CD4-positive, alpha-beta T cell treated with Interferon gamma for 1 hour (primary cell): ENCODE measurements around the gene RSPH9.
"Not testable (repeated sequence)": the region's sequence is repeated elsewhere in the genome, so short reads cannot be mapped to it uniquely, and the experiment has no call there.

Source experiments
- DNase-seq: peaks from one replicate; pipeline ENCODE4 v3.0.0-alpha.2; 2020

Gene RSPH9

DNA sequence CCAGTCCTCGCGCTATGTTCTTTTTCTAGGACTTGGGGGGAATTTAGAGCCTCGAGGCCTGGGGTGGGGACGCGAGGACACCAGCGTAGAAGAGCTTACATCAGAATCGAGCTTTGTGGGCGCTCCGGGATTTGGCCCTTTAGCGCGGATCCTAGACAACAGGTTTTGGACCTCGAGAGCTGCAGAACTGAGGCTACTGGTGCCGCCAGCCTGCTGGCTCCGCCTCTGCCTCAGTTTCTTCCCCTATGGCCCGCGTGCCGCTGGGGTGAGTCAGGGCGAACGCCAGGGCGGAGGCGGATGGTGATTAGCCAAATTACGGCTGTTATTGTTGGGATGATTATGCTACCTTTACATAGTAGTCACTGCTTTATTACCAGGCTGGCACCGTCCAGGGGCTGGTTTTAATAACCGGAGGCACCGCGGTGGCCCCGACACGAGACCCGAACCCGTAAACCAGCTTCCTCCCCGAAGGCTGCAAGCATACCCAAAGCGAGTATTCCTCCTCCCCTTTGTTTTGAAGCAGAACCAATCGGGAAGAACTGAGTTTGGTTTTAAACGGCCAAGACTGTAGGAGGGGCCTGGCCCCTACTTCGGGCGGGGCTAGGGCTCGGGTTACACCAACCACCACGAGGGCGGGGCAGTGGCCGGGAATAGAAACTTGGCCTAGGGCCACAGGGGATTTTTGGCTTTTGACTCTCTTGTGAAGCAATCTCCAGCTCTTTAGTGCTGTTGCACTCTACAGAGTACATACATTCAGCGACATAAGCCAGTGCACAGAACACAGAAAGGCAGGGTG lies 15.1 kb upstream of the RSPH9 start:
- peak; percentile 92 for DNase-seq

DNA sequence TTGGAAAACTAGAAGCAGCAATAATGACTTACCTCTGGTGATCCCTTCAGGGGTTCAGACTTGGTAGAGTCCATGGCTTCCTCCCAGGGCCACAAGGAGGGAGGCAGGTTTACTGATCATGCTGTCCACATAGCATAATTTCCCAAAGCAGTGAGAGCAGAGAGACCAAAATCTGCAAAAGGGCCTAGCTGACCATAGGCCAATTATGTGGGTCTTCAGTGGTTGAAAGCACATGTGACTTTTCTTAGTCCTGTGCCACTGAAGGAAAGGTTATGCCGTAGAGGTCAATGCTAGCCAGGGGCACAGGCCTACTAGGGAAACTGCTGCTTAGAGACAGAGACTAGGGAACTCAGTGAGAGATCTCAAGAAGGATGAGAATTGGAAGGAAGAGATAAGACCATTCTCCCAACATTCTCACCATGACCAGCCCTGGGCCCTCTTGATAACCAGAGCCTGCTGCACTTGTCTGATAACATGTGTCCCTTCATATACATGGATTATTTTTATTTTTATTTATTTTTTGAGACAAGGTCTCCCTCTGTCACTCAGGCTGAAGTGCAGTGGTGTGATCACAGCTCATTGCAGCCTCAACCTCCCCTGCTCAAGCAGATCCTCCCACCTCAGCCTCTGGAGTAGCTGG lies 13.7 kb upstream of the RSPH9 start:
- no peak for DNase-seq

DNA sequence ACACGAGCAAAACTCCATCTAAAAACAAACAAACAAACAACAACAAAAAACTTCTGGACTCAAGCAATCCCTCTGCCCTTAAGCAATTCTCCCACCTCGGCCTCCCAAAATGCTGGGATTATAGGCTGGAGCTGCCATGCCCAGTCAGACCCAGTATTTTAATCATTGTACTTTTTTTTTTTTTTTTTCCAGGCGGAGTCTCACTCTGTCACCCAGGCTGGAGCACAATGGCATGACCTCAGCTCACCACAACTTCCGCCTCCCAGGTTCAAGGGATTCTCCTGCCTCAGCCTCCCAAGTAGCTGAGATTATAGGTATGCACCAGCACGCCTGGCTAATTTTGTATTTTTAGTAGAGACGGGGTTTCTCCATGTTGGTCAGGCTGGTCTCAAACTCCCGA lies 11.8 kb upstream of the RSPH9 start:
- DNase-seq: not testable (repeated sequence)

DNA sequence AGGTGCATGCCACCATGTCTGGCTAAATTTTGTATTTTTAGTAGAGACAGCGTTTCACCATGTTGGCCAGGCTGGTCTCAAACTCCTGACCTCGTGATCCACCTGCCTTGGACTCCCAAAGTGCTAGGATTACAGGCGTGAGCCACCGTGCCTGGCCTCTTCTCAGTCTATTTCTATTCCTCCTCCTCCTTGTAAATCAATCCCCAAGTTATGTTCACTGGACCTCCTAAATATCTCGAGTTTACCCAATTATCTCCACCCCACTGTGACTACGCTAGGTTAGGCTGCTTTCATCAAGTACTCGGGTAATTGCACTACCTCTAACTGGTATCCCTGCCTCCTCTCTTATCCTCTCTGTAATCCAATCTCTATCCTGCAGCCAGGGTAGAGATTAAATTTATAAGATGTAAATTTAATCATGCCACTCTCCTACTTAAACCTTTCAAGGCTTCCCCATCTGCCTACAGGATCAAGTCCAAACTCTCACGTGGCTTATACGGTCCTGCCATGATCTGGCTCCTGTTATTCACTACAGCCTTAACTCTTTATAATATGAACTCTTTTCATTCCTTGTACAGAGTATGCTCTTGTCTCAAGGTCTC lies 10.0 kb upstream of the RSPH9 start:
- DNase-seq: no peak

DNA sequence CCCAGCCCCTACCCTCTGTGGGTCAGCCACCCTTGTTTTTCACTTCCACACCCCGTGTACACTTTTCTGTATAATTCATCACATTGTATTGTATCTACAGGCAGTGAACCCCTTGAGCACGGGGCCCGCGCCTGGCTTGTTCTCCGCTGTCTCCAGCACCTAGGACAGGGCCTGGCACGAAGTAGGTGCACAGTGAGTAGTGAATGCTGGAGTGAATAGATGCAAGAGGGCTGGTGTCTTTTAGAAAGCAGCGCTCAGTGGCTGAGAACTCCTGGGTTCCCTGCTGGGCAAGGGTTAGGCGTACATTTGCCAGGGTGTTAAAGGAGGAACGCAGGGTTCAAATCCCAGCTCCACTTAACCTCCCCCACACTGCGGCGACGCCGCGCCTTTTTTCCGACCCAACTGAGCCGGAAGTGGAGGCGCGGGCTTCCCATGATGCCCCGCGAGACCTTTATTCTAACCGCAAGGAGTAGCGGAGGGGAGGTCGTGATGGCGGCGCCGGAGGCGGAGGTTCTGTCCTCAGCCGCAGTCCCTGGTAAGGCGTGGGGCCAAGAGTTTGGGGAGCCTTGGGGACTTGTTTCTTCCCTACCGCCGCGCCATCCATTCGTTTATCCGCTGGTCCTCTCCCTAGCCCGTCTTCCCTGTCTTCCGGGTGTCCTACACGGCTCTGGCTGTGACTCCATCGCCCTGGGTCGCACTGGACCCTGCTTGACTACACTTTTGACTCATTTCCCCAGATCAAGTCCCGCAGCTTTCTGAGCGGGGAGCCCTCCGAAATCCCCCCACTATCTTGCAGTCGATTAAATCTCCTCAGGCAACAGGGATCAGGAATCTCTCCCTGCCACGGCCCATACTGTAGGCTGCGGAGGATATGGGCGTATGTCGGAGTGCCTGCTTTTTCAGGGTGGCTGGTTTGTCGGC lies 9.2 kb upstream of the RSPH9 start, which contains the start of gene MAD2L1BP:
Gene MAD2L1BP, plus strand, starts transcription at position 454 of the 921 bp plus-strand sequence. Its CDS starts 36 bp downstream, at position 490.
- DNase-seq: peak; percentile 73

DNA sequence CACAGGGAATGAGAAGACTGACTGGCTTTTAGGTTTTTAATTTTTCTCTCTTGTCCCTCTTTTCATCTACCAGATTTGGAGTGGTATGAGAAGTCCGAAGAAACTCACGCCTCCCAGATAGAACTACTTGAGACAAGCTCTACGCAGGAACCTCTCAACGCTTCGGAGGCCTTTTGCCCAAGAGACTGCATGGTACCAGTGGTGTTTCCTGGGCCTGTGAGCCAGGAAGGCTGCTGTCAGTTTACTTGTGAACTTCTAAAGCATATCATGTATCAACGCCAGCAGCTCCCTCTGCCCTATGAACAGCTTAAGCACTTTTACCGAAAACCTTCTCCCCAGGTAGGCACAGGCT lies 8.6 kb upstream of the RSPH9 start:
- DNase-seq: no peak

DNA sequence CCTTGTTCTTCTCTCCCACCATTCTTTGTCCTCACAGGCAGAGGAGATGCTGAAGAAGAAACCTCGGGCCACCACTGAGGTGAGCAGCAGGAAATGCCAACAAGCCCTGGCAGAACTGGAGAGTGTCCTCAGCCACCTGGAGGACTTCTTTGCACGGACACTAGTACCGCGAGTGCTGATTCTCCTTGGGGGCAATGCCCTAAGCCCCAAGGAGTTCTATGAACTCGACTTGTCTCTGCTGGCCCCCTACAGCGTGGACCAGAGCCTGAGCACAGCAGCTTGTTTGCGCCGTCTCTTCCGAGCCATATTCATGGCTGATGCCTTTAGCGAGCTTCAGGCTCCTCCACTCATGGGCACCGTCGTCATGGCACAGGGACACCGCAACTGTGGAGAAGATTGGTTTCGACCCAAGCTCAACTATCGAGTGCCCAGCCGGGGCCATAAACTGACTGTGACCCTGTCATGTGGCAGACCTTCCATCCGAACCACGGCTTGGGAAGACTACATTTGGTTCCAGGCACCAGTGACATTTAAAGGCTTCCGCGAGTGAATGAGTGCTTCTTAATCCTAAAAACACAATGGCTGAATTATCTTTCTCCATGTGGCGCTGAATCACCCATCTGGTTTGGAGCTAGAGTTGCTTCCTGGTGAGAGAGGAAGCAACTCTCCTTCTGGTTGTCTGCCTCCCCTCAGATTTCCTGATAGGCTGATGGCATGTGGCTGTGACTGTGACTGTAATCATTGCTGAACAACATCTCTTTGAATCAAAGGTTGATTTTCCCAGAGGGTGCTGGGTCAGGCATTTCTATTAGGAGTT lies 4.6 kb upstream of the RSPH9 start:
- no peak for DNase-seq

DNA sequence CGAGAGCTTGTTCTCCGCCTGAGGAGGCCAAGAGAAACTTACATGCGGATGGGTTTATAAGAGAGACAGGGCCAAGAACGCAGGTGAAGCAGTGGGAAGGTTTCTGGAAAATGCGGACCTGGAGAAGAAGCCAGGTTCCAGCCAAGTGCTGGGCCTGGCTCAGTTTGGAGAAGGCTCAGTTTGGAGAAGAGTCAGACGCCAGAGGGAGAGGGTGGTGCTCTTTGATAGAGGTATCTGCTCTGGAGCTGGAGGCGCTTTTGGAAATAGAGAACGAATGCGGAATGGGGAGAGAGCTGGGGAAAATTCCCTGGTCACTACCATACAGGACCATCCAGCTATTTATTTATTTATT lies 753 bp downstream of the RSPH9 start:
- DNase-seq: no peak

DNA sequence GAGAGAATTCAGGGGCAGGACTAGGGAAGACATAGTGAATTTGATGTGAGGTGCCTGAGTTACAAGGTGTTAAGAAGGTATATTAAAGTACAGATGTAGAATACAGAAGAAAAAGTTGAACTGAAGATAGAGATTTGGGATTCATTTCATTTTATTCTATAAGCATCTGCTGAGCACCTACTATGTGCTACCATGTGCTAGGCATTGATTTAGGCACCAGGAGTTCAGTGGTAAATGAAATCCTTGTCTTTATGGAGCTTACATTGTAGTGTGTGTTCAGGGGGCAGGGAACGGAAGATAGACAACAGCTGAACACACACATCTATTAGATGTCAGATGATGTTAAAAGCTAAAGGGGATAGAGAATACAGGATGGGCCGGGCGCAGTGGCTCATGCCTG lies 2.8 kb downstream of the RSPH9 start:
- no peak for DNase-seq

DNA sequence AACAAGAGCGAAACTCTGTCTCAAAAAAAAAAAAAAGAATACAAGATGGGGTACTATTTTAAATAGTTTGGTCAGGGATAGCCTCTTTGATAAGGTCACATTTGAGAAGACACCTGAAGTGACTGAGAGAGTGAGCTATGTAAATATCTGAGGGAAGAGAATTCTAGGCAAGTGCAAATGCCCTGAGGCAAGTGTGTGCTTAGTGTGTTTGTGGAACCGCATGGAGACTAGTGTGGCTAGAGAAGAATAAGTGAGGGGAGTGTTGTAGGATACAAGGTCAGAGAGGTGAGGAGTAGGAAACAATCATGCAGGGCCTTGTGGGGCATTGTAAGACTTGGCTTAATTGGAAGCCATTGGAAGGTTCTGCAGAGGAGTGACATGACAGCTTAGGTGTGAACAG lies 3.4 kb downstream of the RSPH9 start:
- no peak for DNase-seq

DNA sequence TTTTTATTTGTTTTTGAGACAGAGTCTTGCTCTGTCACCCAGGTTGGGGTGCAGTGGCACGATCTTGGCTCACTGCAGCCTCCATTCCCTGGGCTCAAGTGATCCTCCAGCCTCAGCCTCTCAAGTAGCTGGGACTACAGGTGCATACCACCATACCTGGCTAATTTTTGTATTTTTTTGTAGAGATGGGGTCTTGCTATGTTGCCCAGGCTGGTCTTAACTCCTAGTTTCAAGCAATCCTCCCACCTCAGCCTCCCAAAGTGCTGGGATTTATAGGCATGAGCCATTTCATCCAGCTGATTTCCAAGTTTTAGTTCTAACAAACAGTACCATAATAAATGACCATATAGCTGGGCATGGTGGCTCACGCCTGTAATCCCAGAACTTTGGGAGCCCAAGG lies 8.0 kb downstream of the RSPH9 start:
- not testable (repeated sequence) for DNase-seq

DNA sequence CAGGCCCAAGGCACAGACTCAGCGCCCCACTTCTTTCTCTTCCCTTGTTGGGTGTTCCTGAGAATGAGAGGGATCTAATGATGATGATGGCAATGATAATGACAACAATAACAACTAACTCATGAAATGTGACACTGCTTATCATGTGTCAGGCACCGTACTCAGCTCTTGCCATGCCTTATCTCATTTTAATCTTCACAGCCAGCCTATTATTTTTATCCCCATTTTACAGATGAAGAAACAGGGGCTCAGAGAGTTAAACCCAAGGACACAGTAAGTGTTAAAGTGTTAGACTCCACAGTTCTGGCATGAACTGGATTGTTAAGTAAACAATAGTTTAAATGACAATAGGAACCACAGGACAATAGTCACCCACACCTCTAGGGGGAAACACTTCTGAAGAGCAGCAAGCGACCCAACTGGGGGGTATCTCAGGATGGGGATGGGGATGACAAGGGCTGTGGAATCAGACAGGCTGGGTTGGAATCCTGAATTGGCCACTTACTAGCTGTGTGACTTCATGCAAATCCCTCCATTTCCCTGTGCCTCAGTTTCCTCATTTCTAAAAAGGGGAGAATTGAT lies 12.5 kb downstream of the RSPH9 start:
- DNase-seq: no peak

DNA sequence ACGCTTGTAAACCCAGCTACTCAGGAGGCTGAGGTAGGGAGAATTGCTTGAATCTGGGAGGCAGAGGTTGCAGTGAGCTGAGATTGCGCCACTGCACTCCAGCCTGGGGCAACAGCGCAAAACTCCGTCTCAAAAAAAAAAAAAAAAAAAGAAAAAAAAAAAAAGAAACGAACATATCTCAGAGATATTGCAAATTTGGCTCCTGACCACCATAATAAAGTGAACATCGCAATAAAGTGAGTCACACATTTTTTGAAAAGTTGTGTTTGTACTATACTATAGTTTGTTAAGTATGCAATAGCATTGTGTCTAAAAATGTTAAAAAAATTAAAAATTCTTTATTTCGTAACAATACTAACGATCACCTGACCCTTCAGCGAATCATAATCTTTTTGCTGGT lies 13.3 kb downstream of the RSPH9 start:
- no peak for DNase-seq

DNA sequence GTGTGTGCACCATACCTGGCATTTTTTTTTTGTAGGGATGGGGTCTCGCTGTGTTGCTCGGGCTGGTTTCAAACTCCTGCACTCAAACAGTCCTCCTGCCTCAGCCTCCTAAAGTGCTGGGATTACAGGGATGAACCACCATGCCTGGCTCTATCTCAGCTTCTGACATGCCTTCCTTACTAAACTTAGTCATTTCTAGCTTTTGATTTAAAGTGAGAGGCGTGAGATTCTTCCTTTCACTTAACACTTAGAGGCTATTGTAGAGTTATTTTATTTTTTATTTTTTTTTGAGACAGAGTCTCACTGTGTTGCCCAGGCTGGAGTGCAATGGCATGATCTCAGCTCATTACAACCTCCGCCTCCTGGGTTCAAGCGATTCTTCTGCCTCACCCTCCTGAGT lies 18.1 kb downstream of the RSPH9 start:
- DNase-seq: not testable (repeated sequence)

DNA sequence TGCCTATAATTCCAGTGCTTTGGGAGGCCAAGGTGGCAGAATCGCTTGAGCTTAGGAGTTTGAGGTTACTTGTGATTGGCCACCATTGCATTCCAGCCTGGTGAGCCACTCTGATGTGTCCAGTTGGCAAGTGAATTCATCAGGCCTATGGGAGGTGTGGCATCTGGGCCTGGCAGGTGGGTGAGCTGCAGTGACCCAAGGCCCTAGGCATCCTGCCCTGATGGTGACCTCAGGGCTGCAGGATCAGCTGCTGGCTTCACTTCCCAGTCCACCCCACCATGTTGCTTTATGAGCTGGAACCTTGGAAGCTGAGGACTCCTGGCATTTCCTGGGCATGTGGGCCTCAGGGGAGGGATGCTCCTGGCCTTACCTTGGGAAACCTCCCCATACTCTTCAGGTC lies 20.5 kb downstream of the RSPH9 start:
- no peak for DNase-seq

DNA sequence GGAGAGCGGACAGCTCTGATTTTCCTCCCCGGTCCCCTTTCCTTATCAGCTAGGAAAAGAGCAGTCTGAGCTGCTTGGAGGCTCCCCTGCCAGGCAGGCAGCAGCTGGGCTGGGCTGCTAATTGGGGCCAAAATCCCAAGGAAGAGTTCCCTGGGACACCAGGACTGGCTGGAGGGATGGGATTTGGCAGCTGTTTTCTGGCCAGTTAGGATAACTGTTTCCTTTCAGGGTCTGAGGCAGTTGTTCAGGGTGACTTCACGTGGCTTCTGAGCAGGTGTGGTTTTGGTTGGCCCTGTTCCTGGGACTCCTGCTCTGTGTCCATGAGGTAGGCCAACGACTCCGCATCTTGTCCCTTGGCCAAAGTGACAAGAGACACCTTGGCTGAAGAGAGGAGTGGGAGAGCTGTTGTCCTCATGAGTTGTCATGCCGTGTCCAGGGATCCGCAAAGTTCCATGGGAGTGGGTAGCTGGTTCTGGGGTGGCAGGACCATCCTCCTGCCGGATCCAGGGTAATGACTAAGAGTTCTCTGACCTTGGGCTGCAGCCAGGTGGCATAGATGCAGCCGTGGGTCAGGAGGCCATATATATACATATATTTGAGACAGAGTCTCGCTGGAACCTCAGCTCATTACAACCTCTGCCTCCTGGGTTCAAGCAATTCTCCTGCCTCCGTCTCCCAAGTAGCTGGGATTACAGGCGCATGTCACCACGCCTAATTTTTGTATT lies 21.5 kb downstream of the RSPH9 start:
- no peak for DNase-seq

DNA sequence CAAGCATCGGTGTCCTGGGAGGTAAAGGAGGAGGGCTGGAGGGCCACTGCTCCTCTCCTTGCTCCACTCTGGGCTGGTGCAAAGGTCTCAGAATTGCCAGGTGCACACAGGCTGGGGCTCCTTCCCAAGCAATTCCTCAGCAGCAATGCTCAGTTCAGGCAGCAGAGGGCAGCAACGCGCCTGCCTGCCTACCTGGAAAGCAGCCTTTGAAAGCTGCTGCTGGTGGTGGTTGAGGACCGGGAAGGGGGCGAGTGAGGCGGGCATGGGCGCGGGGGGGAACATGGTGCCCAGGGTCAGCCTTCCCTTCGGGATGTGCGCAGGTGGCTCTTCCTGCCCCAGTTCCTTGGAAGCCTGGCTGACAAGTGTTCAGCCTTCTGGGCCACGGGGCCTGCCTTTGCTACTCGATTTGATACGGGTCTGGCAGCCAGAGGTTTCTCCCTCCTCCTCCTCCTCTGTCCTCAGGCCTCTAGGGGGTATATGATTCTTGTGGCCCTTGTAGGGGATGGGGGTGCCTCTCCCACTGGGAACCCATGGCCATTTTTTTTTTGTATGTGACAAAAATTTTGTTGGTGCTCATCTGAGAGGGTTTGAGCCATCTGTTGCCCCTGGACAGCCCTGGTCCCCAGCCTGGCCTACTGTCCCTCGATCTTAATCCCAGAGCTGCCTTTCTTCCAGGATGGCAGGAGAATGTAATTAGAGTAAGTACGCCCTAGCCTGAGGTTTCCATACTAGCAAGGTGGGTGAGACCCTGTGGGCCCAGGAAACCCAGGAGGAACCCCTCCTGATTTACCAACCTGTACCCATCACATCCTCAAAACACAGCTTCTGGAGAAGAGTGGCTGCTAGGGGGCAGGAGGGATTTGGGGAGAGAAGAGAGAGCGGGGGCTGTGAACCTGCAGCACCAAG lies 22.7 kb downstream of the RSPH9 start:
- DNase-seq: peak; percentile 73

DNA sequence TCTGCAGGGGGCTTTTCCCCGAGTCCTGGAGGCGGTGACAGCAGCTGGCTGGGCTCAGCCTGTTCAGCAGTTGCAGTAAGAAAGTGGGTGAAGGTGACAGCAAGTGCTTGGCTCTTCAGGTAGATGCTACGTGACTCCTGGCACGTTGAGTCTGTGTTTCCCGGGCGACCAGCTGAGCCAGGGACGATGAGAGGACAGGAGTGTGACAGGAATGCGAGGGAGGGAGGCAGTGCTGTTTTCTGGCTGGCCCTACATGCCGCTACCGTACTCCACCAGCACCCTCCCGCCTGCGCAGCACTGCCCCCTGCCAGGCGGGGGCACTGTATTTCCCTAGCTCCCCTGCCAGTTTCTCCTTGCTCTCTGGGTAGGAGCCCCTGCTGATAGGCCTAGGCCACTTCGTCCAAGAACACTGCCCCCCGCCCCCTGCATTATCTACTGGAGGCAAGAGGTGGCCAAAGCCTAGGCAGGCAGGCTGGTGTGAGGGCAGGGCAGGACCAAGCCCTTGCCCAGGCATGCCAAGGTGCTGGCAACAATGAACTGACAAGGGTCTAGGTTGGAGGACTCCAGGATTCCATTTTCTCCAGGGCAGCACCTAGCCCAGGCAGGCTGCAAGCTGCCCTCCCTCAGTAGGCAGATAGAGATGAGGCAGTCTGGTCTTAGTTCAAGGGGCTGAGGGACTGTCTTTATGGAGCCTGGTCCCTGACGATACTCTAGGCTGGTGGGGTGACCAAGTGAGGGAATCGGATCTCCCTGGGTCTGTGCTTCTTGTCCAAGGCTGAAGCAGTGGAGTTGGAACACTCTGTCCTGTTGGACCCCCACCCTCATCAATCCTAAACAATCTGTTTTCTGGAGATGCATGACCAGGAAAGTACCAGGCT lies 23.6 kb downstream of the RSPH9 start:
- DNase-seq: peak; percentile 34
